IMR-90 (cell line): ENCODE measurements around the gene SBF2. TPM values are rescaled to one million over a fixed set of nuclear protein-coding genes. Genes with fewer than 3 reads are reported as not detected.

Experiments used
- ATAC-seq: fragments of 200-7000 bp; cut with Tn5 transposase; 2 replicates; pipeline ENCODE4 v1.9.1; 2020; ENCODE audit warnings: low read depth, mild to moderate bottlenecking, moderate library complexity
- BruUV-seq: library from RNA; stranded (reverse); fragments of 400-500 nt; replicated peaks from 2 replicates; lab custom pipeline; 2021; lab: Mats Ljungman, UMichigan
- CTCF ChIA-PET: fragments of 300-600 bp; formaldehyde crosslinking; extraction: SDS; loops from one replicate; lab custom pipeline; 2021; ENCODE audit warnings: antibody characterized with exemption; lab: Yijun Ruan, JAX
- POLR2A ChIA-PET: fragments of 300-600 bp; sonication (Branson Sonifier 250); formaldehyde crosslinking; loops from one replicate; lab custom pipeline; 2022; ENCODE audit warnings: antibody characterized with exemption; ENCODE audit not compliant: unreplicated experiment; lab: Charles Lee
- DNase-seq: peaks from one replicate; pipeline ENCODE4 v3.0.0; 2013
- H2AFZ ChIP-seq: replicated peaks from 2 replicates; pipeline ENCODE3; 2013; ENCODE audit warnings: low read length, mild to moderate bottlenecking; ENCODE audit not compliant: poor library complexity
- H2AK5ac ChIP-seq: 2 replicates; pipeline ENCODE4 v1.6.1; 2013; ENCODE audit warnings: low read depth, low read length, inconsistent platforms
- H2AK9ac ChIP-seq: replicated peaks from 2 replicates; pipeline ENCODE3; 2013; ENCODE audit warnings: mild to moderate bottlenecking, low read depth, low read length, moderate library complexity; ENCODE audit not compliant: poor library complexity
- H2BK120ac ChIP-seq: 2 replicates; pipeline ENCODE4 v1.6.1; 2013; ENCODE audit warnings: low read depth, low read length, inconsistent platforms
- H2BK15ac ChIP-seq: 3 replicates; pipeline ENCODE4 v1.6.1; 2013; ENCODE audit warnings: low read depth, low read length, inconsistent platforms
- H2BK20ac ChIP-seq: 2 replicates; pipeline ENCODE4 v1.6.1; 2013; ENCODE audit warnings: low read depth, mild to moderate bottlenecking, inconsistent platforms, low read length, moderate library complexity
- H2BK5ac ChIP-seq: 2 replicates; pipeline ENCODE4 v1.6.1; 2013; ENCODE audit warnings: mild to moderate bottlenecking, low read depth, low read length, inconsistent platforms; ENCODE audit not compliant: poor library complexity, severe bottlenecking
- H3K14ac ChIP-seq: replicated peaks from 2 replicates; pipeline ENCODE4 v1.6.1; 2013; ENCODE audit warnings: low read depth, low read length, inconsistent platforms
- H3K18ac ChIP-seq: 2 replicates; pipeline ENCODE4 v1.6.1; 2013; ENCODE audit warnings: low read depth, low read length, control low read depth
- H3K23ac ChIP-seq: 2 replicates; pipeline ENCODE4 v1.6.1; 2013; ENCODE audit warnings: low read depth, low read length, inconsistent platforms
- H3K27ac ChIP-seq: 2 replicates; pipeline ENCODE4 v1.5.1; 2013; ENCODE audit warnings: mild to moderate bottlenecking, control low read depth, low read length; ENCODE audit not compliant: insufficient read depth
- H3K27me3 ChIP-seq: 2 replicates; pipeline ENCODE4 v1.6.1; 2013; ENCODE audit warnings: low read length; ENCODE audit not compliant: control insufficient read depth, insufficient read depth
- H3K36me3 ChIP-seq: 2 replicates; pipeline ENCODE4 v1.6.1; 2013; ENCODE audit warnings: low read length, mixed read lengths; ENCODE audit not compliant: control insufficient read depth, insufficient read depth
- H3K4ac ChIP-seq: 2 replicates; pipeline ENCODE4 v1.6.1; 2013; ENCODE audit warnings: low read depth, low read length, inconsistent platforms
- H3K4me1 ChIP-seq: 2 replicates; pipeline ENCODE4 v1.6.1; 2013; ENCODE audit warnings: low read length, mixed read lengths; ENCODE audit not compliant: control insufficient read depth, insufficient read depth
- H3K4me2 ChIP-seq: 2 replicates; pipeline ENCODE4 v1.6.1; 2013; ENCODE audit warnings: low read depth, mild to moderate bottlenecking, control low read depth, low read length, moderate library complexity
- H3K4me3 ChIP-seq: 2 replicates; pipeline ENCODE4 v1.5.1; 2013; ENCODE audit warnings: low read depth, mild to moderate bottlenecking, control low read depth, low read length, moderate library complexity; ENCODE audit not compliant: insufficient read depth
- H3K56ac ChIP-seq: 2 replicates; pipeline ENCODE4 v1.6.1; 2013; ENCODE audit warnings: low read length, inconsistent platforms; ENCODE audit not compliant: insufficient read depth; ENCODE audit errors: extremely low read depth
- H3K79me1 ChIP-seq, 2 experiments: 2 replicates each; pipeline ENCODE4 v1.6.1; 2013; ENCODE audit warnings: low read length in 2 of 2, inconsistent platforms in 1 of 2, low read depth in 1 of 2
- H3K9ac ChIP-seq: 2 replicates; pipeline ENCODE4 v1.6.1; 2013; ENCODE audit warnings: low read depth, low read length, control low read depth
- H3K9me1 ChIP-seq: 2 replicates; pipeline ENCODE4 v1.6.1; 2013; ENCODE audit warnings: low read length, inconsistent platforms; ENCODE audit not compliant: insufficient read depth
- H3K9me3 ChIP-seq: 2 replicates; pipeline ENCODE4 v1.6.1; 2013; ENCODE audit warnings: low read length; ENCODE audit not compliant: control insufficient read depth, insufficient read depth
- H4K20me1 ChIP-seq: 2 replicates; pipeline ENCODE4 v1.6.1; 2013; ENCODE audit warnings: low read length, inconsistent platforms; ENCODE audit not compliant: insufficient read depth
- H4K5ac ChIP-seq: 2 replicates; pipeline ENCODE4 v1.6.1; 2013; ENCODE audit warnings: mild to moderate bottlenecking, low read depth, low read length, control low read depth
- H4K8ac ChIP-seq, 2 experiments: 2 replicates each; pipeline ENCODE4 v1.6.1; 2013; ENCODE audit warnings: low read depth in 2 of 2, low read length in 2 of 2, control low read depth in 1 of 2, inconsistent platforms in 1 of 2
- H4K91ac ChIP-seq: 2 replicates; pipeline ENCODE4 v1.6.1; 2013; ENCODE audit warnings: low read depth, low read length, inconsistent platforms; ENCODE audit not compliant: insufficient read depth
- CEBPB ChIP-seq: IDR thresholded peaks from 2 replicates; pipeline ENCODE4 v1.6.1; 2012; ENCODE audit warnings: low read depth, low read length, improper control_type of control experiment
- MAFK ChIP-seq: IDR thresholded peaks from 2 replicates; pipeline ENCODE4 v1.6.1; 2012; ENCODE audit warnings: low read depth, low read length, improper control_type of control experiment
- MAZ ChIP-seq: IDR thresholded peaks from 2 replicates; pipeline ENCODE4 v1.6.1; 2012; ENCODE audit warnings: low read depth, mild to moderate bottlenecking, low read length, improper control_type of control experiment, moderate library complexity, borderline replicate concordance
- NFE2L2 ChIP-seq: fragments of 150-350 bp; IDR thresholded peaks from 2 replicates; pipeline ENCODE4 v1.6.1; 2016; ENCODE audit warnings: low read depth, mild to moderate bottlenecking, low read length
- RCOR1 ChIP-seq: IDR thresholded peaks from 2 replicates; pipeline ENCODE4 v1.6.1; 2012; ENCODE audit warnings: mild to moderate bottlenecking, low read length, improper control_type of control experiment; ENCODE audit not compliant: insufficient replicate concordance
- WGBS, 2 experiments: methylation state at CpG; one replicate each; pipeline versions ENCODE4 v1.1.5 to v1.1.7; 2013; ENCODE audit warnings: missing lambda C conversion rate in 2 of 2; ENCODE audit not compliant: insufficient read length in 1 of 2; ENCODE audit errors: extremely low coverage in 2 of 2; 5-methylcytosine and 5-hydroxymethylcytosine counted together
- dilution Hi-C: fragments of 300-500 bp; cut with HindIII; formaldehyde crosslinking; loops from one replicate; pipeline ENCODE4 v1.14.3; 2018; ENCODE audit warnings: low sequenced_read_pairs; ENCODE audit not compliant: unreplicated experiment
- in situ Hi-C: fragments of 300-500 bp; cut with MboI; formaldehyde crosslinking; loops from 3 replicates; pipeline ENCODE4 v1.14.3; 2019; ENCODE audit warnings: low sequenced_read_pairs, inconsistent platforms, mixed read lengths
- intact Hi-C: fragments of 100-400 bp; cut with micrococcal nuclease; formaldehyde crosslinking; loops from 2 replicates; pipeline ENCODE4 v1.10.0; 2022
- polyA plus RNA-seq, 3 experiments: library from polyadenylated mRNA; depleted of rRNA; stranded (reverse); fragments of >200 nt; gene quantifications; 2 replicates each; pipeline ENCODE4 v1.2.3, GENCODE V29; 2012; ENCODE audit warnings: low replicate concordance in 1 of 3
- total RNA-seq: library from RNA; depleted of rRNA; stranded (reverse); fragments of >200 nt; gene quantifications from 2 replicates; pipeline ENCODE4 v1.2.3, GENCODE V29; 2012
- TF ChIP-seq, protein P1 (sequence below): conservative IDR thresholded peaks from 2 replicates; pipeline ENCODE4 v1.5.1; 2012; ENCODE audit warnings: mild to moderate bottlenecking, low read depth, low read length, improper control_type of control experiment

Gene SBF2
- total and polyA plus RNA-seq, 2 of the 4 experiments (the other 2 are of a cell fraction): 23.8 to 51.8 TPM

GRCh38 chr11:10109806-10110205 is 184.2 kb downstream of the SBF2 start:
- Histone ChIP-seq H4K20me1 (no peaks in the 10 kb centered on the region), H3K4me1 (peaks cover 8% of the 10 kb centered on the region; the same call in 1 of the 2 replicates), H2AFZ (no peak overlapping the region), H3K27ac (no peak overlapping the region), H2BK20ac (no peak overlapping the region), H3K36me3 (no peaks in the 10 kb centered on the region), H3K27me3 (no peaks in the 10 kb centered on the region), H2BK5ac (peak overlapping the region; percentile 32), H3K4ac (no peak overlapping the region), H2BK120ac (peak overlapping the region; percentile 2; the same call in 1 of the 2 replicates), H3K56ac (no peak overlapping the region), H3K4me2 (peak overlapping the region; percentile 12; the same call in 1 of the 2 replicates), H3K4me3 (no peak overlapping the region), H3K23ac (no peak overlapping the region), H2AK9ac (no peak overlapping the region), H3K9me3 (no peaks in the 10 kb centered on the region), H2AK5ac (no peak overlapping the region), H4K5ac (no peak overlapping the region), H3K18ac (no peak overlapping the region), H3K79me1 (peaks cover 11 to 31% of the 10 kb centered on the region in 2 experiments), H4K91ac (no peak overlapping the region), H2BK15ac (no peak overlapping the region), H3K9ac (no peak overlapping the region), H3K9me1 (0 out of 2 replicates have a peak, but pooled peaks cover 4% of the 10 kb centered on the region), H4K8ac (no peak overlapping the region), H3K14ac (no peak overlapping the region)
- intact Hi-C loops: loop anchor here (10.0 kb wide), 1 partner anchor 195 kb away; the partner anchor contains the start of gene ADM
- dilution Hi-C loops: no loop called here
- POLR2A ChIA-PET: no interaction called here
- no CpG with 5 or more reads among the region's 1 CpG for WGBS, 2 experiments
- TF ChIP-seq, protein P1, sequence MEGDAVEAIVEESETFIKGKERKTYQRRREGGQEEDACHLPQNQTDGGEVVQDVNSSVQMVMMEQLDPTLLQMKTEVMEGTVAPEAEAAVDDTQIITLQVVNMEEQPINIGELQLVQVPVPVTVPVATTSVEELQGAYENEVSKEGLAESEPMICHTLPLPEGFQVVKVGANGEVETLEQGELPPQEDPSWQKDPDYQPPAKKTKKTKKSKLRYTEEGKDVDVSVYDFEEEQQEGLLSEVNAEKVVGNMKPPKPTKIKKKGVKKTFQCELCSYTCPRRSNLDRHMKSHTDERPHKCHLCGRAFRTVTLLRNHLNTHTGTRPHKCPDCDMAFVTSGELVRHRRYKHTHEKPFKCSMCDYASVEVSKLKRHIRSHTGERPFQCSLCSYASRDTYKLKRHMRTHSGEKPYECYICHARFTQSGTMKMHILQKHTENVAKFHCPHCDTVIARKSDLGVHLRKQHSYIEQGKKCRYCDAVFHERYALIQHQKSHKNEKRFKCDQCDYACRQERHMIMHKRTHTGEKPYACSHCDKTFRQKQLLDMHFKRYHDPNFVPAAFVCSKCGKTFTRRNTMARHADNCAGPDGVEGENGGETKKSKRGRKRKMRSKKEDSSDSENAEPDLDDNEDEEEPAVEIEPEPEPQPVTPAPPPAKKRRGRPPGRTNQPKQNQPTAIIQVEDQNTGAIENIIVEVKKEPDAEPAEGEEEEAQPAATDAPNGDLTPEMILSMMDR: no peak
- TF ChIP-seq MAFK (no peak), NFE2L2 (no peak), RCOR1 (no peak), CEBPB (0 out of 2 replicates have a peak, but pooled peaks have one; percentile 24), MAZ (no peak)
- no TSS peak for BruUV-seq
- CTCF ChIA-PET: no interaction called here
- DNase-seq (peak; percentile 83), ATAC-seq (peak; percentile 33)
- in situ Hi-C loops: no loop called here
